NCI-H2107 (cell line): Measurements from ENCODE around the gene DHRS1.
A peak's percentile ranks its signal among the peaks of the same experiment; 100 is the strongest.
"Not testable (repeated sequence)": the region's sequence is repeated elsewhere in the genome, so short reads cannot be mapped to it uniquely, and the experiment has no call there.

Experiments used
- DNase-seq: peaks from one replicate; lab custom pipeline; 2025; lab: John Stamatoyannopoulos, UW

DHRS1 gene

GRCh38 chr14:24327914-24328313, 28.3 kb upstream of the DHRS1 start:
- DNase-seq: not testable (repeated sequence)

GRCh38 chr14:24327303-24327702, 27.7 kb upstream of the DHRS1 start:
- DNase-seq: no peak

- DNase-seq: no peak
Observed at GRCh38 chr14:24325963-24326362, 26.4 kb upstream of the DHRS1 start.

- no peak for DNase-seq
Observed at GRCh38 chr14:24325041-24325530, 25.5 kb upstream of the DHRS1 start.

GRCh38 chr14:24324024-24324423, 24.4 kb upstream of the DHRS1 start:
- DNase-seq: no peak

- DNase-seq: no peak
Observed at GRCh38 chr14:24323341-24323740, 23.8 kb upstream of the DHRS1 start.

DNA sequence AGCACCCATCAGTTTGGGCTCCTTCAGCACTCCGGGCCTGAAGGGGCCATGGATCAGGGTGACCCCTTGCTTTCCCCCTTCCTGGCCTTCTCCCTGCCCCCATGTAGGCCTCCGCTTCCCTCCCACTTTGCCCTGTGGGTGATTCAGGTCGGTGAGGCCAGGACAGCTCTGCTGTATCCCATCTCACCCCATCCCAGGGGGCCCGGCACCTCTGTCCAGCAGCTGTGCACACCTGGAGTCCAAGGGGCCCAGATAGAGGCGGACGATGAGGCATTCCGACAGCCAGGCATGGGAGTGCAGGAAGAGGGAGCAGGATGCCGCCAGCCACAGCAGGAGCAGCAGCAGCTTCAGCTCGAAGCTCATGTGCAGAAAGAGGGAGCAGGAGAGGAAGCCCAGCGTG, 23.1 kb upstream of the DHRS1 start:
- no peak for DNase-seq

DNA sequence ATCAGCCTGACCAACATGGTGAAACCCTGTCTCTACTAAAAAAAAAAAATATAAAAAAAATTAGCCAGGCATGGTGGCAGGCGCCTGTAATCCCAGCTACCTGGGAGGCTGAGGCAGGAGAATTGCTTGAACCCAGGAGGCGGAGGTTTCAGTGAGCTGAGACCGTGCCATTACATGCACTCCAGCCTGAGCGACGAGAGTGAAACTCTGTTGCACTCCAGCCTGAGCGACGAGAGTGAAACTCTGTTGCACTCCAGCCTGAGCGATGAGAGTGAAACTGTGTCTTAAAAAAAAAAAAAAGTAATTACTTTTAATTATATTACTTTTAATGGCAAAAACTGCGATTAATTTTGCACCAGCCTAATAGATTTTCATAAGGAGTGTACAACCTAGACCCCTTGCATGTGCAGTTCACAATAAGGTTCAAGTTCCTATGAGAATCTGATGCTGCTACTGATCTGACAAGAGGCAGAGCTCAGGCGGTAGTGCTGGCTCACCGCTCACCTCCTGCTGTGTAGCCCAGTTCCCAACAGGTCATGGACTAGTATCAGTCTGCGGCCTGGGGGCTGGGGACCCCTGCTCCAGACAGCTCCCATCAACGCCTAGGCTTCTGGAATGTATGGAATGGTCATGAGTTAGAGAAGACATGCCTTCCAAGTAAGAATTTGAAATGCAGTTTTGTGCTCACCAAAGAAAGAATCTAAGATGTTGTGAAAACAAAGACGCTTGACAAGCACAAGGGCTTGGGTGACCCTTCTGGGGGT, 21.8 kb upstream of the DHRS1 start:
- no peak for DNase-seq

- no peak for DNase-seq
Observed at GRCh38 chr14:24317141-24317928, 17.8 kb upstream of the DHRS1 start.

DNA sequence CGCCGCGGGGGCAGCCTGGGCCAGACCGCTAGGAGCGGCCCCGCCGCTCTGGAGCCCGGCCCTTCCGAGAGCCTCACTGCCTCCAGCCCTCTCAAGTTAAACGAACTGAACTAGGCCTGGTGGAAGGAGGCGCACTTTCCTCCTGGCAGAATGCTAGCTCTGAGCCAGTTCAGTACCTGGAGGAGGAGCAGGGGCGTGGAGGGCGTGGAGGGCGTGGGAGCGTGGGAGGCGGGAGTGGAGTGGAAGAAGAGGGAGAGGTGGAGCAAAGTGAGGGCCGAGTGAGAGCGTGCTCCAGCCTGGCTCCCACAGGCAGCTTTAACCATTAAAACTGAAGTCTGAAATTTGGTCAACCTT, 17.0 kb upstream of the DHRS1 start:
- no peak for DNase-seq

DNA sequence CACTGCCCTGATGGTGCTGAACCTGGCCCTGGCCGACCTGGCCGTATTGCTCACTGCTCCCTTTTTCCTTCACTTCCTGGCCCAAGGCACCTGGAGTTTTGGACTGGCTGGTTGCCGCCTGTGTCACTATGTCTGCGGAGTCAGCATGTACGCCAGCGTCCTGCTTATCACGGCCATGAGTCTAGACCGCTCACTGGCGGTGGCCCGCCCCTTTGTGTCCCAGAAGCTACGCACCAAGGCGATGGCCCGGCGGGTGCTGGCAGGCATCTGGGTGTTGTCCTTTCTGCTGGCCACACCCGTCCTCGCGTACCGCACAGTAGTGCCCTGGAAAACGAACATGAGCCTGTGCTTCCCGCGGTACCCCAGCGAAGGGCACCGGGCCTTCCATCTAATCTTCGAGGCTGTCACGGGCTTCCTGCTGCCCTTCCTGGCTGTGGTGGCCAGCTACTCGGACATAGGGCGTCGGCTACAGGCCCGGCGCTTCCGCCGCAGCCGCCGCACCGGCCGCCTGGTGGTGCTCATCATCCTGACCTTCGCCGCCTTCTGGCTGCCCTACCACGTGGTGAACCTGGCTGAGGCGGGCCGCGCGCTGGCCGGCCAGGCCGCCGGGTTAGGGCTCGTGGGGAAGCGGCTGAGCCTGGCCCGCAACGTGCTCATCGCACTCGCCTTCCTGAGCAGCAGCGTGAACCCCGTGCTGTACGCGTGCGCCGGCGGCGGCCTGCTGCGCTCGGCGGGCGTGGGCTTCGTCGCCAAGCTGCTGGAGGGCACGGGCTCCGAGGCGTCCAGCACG, 16.4 kb upstream of the DHRS1 start:
- DNase-seq: no peak

DNA sequence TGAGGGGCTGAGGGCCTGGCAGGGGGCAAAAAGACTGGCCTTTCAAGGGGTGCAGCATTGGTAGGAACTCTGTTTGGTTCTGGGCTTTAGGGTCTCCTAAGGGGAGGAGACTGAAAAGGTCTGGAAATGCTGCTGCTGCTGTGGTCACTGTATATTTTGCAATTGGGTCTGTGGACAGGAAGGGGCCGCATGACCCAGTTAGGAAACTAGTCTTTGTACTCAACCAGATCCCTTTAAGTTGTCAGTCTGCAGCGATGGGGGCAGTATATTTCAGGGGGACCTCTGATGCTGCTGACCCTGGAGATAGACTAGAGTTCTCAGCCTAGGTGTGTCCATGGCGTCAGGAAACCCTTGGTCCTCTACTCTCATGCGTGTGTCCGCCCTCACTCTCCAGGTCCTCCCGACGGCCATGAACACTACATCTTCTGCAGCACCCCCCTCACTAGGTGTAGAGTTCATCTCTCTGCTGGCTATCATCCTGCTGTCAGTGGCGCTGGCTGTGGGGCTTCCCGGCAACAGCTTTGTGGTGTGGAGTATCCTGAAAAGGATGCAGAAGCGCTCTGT, 15.7 kb upstream of the DHRS1 start:
- no peak for DNase-seq

DNA sequence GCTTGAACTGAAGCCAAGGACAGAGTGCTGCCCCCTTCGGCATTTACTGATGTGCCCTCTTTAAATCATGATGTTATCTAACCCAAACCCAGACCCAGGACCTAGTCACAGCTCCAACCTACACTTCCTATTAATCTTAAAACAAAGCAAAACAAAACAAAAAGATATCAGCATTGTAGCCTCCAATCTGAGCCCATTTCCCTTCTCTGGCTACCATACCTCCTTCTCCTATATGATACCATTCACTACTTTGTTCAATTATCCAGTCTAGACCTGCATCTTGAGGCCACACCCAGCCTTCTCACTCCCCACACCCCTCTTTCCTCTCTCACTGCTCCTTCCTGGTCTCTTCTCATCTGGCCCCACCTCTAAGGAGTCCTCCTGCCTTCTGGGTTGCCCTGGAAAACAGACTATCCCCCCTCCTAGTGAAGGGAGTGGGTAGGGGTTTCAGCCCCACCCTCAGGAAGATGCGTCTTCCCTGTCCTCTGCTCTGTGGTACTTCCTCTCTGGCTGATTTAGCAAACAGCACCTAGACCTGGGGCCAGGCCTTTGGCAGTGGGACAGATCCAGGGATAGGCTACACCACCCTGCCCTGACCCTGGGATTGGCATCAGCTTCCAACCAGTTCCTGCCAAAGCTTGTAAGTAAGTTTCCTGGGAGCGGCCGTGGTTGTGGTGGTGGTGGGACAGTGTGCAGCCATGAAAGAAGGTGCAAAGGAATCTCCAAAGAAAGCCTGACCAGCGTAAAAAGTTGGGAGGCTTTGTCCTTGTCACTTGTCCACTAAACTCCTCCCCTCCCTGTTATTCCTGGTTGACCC, 15.0 kb upstream of the DHRS1 start:
- DNase-seq: no peak

GRCh38 chr14:24313913-24314312, 14.3 kb upstream of the DHRS1 start:
- DNase-seq: no peak

DNA sequence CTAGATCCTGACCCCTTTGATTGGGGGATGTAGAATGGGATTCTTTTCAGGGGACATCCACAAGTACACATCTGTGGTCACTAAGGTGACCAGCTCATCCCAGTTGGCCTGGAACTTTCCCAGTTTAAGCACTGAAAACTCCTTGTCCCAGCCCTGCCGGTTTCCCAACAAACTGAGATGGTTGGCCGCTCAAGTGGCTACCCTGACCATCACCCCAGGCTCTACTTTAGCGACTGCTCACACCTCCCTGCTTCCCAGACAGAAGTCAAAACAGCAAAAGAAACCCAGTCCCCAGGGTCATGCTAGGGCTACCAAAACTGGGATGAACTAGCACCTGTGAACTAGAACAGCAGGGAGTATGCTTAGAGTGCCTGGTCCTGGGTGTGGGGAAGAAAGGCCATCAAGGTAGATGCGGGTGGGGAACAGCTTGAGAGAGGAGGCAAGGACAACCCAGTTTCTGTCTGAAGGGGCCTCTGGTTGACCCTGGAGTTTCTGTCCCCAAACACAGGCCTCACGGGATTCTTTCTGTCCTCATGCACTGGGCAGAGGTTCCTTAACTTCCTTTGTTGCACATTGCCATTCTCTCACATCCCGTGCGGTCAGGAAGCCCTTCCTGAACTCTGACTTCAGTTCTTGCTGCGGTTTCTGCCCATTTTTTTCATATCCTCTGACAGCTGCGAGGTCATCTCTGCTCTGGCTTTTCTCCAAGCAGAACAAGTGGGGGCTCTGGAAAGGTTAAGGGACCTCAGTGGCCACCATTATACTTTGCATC, 13.3 kb upstream of the DHRS1 start:
- DNase-seq: no peak

DNA sequence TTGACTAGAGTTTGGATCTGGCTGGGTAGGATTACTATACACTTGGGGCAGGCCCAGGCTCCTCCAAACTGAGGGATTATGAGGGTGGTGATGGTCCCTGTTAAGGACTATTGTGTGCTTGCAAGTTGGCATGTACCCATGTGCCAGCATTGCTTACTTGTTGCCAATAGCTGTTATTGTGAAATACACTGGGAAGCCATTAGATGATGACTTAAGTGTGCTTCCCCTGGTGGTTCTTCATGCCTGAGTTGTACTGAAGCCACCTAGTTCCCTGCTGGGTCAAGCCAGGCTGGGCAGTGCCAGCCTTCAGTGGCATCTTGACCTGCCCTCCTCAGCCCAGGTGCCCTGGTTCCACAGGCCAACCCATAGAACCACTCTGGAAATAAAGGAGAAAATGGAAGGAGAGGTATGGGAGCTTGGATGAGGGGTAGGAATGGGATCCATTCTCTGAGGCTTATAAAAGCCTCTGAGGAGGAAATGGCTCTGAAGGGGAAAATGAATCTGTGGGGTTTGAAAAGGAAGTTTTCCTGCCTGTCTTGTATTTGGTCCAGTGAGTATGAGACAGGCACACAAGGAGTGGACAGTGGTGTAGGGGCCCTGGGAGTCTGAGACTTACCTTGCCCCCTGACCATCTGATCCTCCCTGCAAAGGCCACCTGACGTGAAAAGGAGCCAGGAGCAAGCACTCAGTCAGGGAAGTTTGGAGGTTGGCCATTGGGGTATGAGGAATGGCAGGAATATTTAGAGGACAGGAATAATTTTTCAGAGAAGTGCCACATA, 12.4 kb upstream of the DHRS1 start:
- DNase-seq: no peak

DNA sequence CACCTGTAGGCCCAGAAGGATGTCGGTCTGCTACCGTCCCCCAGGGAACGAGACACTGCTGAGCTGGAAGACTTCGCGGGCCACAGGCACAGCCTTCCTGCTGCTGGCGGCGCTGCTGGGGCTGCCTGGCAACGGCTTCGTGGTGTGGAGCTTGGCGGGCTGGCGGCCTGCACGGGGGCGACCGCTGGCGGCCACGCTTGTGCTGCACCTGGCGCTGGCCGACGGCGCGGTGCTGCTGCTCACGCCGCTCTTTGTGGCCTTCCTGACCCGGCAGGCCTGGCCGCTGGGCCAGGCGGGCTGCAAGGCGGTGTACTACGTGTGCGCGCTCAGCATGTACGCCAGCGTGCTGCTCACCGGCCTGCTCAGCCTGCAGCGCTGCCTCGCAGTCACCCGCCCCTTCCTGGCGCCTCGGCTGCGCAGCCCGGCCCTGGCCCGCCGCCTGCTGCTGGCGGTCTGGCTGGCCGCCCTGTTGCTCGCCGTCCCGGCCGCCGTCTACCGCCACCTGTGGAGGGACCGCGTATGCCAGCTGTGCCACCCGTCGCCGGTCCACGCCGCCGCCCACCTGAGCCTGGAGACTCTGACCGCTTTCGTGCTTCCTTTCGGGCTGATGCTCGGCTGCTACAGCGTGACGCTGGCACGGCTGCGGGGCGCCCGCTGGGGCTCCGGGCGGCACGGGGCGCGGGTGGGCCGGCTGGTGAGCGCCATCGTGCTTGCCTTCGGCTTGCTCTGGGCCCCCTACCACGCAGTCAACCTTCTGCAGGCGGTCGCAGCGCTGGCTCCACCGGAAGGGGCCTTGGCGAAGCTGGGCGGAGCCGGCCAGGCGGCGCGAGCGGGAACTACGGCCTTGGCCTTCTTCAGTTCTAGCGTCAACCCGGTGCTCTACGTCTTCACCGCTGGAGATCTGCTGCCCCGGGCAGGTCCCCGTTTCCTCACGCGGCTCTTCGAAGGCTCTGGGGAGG, 11.3 kb upstream of the DHRS1 start, which contains the start of gene LTB4R:
TSS of gene LTB4R (plus strand) at position 857 of the 959 bp plus-strand sequence. CDS start 4,150 bp downstream, outside the sequence.
- DNase-seq: peak; percentile 72

GRCh38 chr14:24310265-24310645, 10.7 kb upstream of the DHRS1 start:
- DNase-seq: no peak
